Activated CD8-positive, alpha-beta memory T cell treated with anti-CD3 and anti-CD28 coated beads, Interleukin-2, amount 50 U/mL, for 24 hours (primary cell): ENCODE data around the gene HOXA10.

Experiments used
- DNase-seq: peaks from one replicate; pipeline ENCODE4 v3.0.0-alpha.2; 2020; ENCODE audit errors: extremely low read depth

Gene HOXA10

GRCh38 chr7:27130540-27131389 is 43.4 kb downstream of the HOXA10 start, which contains the start of gene HOXA4:
HOXA4 (minus strand) TSS chr7:27130757; CDS start chr7:27130733, 24 bp downstream.
- peak; percentile 43 for DNase-seq

- no peak for DNase-seq
Measured at GRCh38 chr7:27129729-27130539, 44.2 kb downstream of the HOXA10 start.

- no peak for DNase-seq
Measured at GRCh38 chr7:27128776-27129728, 45.1 kb downstream of the HOXA10 start.

GRCh38 chr7:27128034-27128433 is 46.1 kb downstream of the HOXA10 start:
- no peak for DNase-seq

- DNase-seq, result no peak
Measured at GRCh38 chr7:27126596-27127327, 47.4 kb downstream of the HOXA10 start.

- no peak for DNase-seq
Measured at GRCh38 chr7:27125986-27126394, 48.1 kb downstream of the HOXA10 start.

GRCh38 chr7:27124902-27125689 is 49.0 kb downstream of the HOXA10 start:
- DNase-seq, result no peak

- DNase-seq, result no peak
Measured at GRCh38 chr7:27124096-27124901, 49.8 kb downstream of the HOXA10 start.

- DNase-seq, result no peak
Measured at GRCh38 chr7:27123477-27124053, 50.6 kb downstream of the HOXA10 start.

GRCh38 chr7:27123007-27123476 is 51.1 kb downstream of the HOXA10 start:
- no peak for DNase-seq

GRCh38 chr7:27122077-27122910 is 51.8 kb downstream of the HOXA10 start:
- no peak for DNase-seq

- DNase-seq, result no peak
Measured at GRCh38 chr7:27121684-27122076, 52.4 kb downstream of the HOXA10 start.
